ENCODE measurements around the gene SPPL2C.

- TF ChIP-seq CTCF (IDR thresholded peaks at IDR 0.05; ENCODE audit: poor library complexity, severe bottlenecking): no peak
- no peak for TF ChIP-seq EZH2 (IDR thresholded peaks at IDR 0.05; ENCODE audit: borderline replicate concordance, insufficient read depth, low read length, poor library complexity, severe bottlenecking)
- no peak for TF ChIP-seq POLR2AphosphoS5 (IDR thresholded peaks at IDR 0.05)
- no peak for TF ChIP-seq TAF1 (IDR thresholded peaks at IDR 0.05; ENCODE audit: low read depth)
- TF ChIP-seq, protein P1, sequence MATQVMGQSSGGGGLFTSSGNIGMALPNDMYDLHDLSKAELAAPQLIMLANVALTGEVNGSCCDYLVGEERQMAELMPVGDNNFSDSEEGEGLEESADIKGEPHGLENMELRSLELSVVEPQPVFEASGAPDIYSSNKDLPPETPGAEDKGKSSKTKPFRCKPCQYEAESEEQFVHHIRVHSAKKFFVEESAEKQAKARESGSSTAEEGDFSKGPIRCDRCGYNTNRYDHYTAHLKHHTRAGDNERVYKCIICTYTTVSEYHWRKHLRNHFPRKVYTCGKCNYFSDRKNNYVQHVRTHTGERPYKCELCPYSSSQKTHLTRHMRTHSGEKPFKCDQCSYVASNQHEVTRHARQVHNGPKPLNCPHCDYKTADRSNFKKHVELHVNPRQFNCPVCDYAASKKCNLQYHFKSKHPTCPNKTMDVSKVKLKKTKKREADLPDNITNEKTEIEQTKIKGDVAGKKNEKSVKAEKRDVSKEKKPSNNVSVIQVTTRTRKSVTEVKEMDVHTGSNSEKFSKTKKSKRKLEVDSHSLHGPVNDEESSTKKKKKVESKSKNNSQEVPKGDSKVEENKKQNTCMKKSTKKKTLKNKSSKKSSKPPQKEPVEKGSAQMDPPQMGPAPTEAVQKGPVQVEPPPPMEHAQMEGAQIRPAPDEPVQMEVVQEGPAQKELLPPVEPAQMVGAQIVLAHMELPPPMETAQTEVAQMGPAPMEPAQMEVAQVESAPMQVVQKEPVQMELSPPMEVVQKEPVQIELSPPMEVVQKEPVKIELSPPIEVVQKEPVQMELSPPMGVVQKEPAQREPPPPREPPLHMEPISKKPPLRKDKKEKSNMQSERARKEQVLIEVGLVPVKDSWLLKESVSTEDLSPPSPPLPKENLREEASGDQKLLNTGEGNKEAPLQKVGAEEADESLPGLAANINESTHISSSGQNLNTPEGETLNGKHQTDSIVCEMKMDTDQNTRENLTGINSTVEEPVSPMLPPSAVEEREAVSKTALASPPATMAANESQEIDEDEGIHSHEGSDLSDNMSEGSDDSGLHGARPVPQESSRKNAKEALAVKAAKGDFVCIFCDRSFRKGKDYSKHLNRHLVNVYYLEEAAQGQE (IDR thresholded peaks at IDR 0.05; ENCODE audit: borderline replicate concordance): no peak
- no peak for TF ChIP-seq RAD21 (conservative IDR thresholded peaks at IDR 0.05)
- TF ChIP-seq MXI1 (conservative IDR thresholded peaks at IDR 0.05; ENCODE audit: poor library complexity, severe bottlenecking): no peak
- TF ChIP-seq EP300 (conservative IDR thresholded peaks at IDR 0.05; ENCODE audit: poor library complexity, severe bottlenecking): no peak
Observed at GRCh38 chr17:45828171-45828570, 16.5 kb upstream of the SPPL2C start.
